Thyroid gland (tissue), 4 donors: ENCODE data around the gene COL26A1. TPM values are rescaled to one million over a fixed set of nuclear protein-coding genes. Genes with fewer than 3 reads are reported as not detected.
A peak's percentile ranks its signal among the peaks of the same experiment; 100 is the strongest.

Experiments used
- DNase-seq, 2 donors: peaks; one replicate each; pipeline ENCODE4 v3.0.0-alpha.2; 2019
- H3K27ac ChIP-seq, 3 donors: fragments of 200-600 bp; sonication (generic); 1 replicate in 2 of 3; 2 replicates in 1 of 3; pipeline ENCODE4 v1.5.1; 2016 to 2019; ENCODE audit warnings: mild to moderate bottlenecking in 1 of 3, moderate library complexity in 1 of 3
- H3K27me3 ChIP-seq: fragments of 200-600 bp; sonication (generic); one replicate; pipeline ENCODE4 v1.5.1; 2019
- H3K36me3 ChIP-seq, 2 donors: fragments of 200-600 bp; sonication (generic); one replicate each; pipeline ENCODE4 v1.5.1; 2016 to 2019
- H3K4me1 ChIP-seq, 2 donors: fragments of 200-600 bp; sonication (generic); one replicate each; pipeline ENCODE4 v1.5.1; 2017 to 2019
- H3K4me3 ChIP-seq, 3 donors: fragments of 200-600 bp; sonication (generic); replicated peaks in 1 of 3; 1 replicate in 2 of 3; 2 replicates in 1 of 3; pipeline ENCODE4 v1.5.1; 2016; ENCODE audit warnings: mild to moderate bottlenecking in 1 of 3
- H3K9me3 ChIP-seq: fragments of 200-600 bp; sonication (generic); one replicate; pipeline ENCODE4 v1.5.1; 2017
- POLR2A ChIP-seq, 2 donors: fragments of 450-650 bp; IDR thresholded peaks; one replicate each; pipeline ENCODE4 v1.6.1; 2017; ENCODE audit warnings: antibody characterized with exemption in 2 of 2, mild to moderate bottlenecking in 2 of 2, moderate library complexity in 1 of 2
- WGBS, 2 donors: methylation state at CpG; one replicate each; pipeline ENCODE4 v1.1.5; 2017; 5-methylcytosine and 5-hydroxymethylcytosine counted together
- intact Hi-C: fragments of 100-400 bp; cut with DNase I; formaldehyde crosslinking; loops from one replicate; pipeline ENCODE4 v1.15.1; 2023
- total RNA-seq, 4 donors: library from RNA; depleted of rRNA; stranded (reverse); fragments of >200 nt; gene quantifications; one replicate each; pipeline ENCODE4 v1.2.3, GENCODE V29; 2016
- TF ChIP-seq, protein P1 (sequence below), 6 experiments: fragments of 200-600 bp in 3 of 6; fragments of 450-650 bp in 3 of 6; sonication (generic) in 3 of 6; IDR thresholded peaks; one replicate each; pipeline ENCODE4 v1.5.1; 2016 to 2019; ENCODE audit warnings: antibody characterized with exemption in 6 of 6, mild to moderate bottlenecking in 2 of 6, inconsistent platforms in 1 of 6, moderate library complexity in 1 of 6

COL26A1 gene
- total RNA-seq, 4 donors from 2014 or later, result not detected

DNA sequence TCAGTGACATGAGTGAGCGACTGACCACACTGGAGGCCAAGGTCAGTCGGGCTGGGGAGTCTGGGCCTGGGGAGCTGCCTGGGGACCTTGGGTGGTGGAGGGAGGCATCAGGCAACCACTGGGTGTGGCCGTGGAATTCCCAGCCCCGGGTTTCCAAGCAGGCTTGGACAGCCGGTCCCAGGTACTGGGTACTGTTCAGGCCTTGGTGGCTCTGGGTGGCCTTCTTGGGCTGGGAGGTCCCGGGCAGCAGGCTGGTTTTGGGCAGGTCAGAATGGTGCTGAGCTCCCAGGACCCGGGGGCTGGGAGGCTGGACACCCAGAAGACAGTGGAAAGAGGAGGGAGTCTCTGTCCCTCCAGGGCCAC lies 170.4 kb downstream of the COL26A1 start:
- intact Hi-C loops, result no loop called here
- 95 to 100% methylated on average over 4 to 7 of the region's 7 CpGs for WGBS, 2 donors

DNA sequence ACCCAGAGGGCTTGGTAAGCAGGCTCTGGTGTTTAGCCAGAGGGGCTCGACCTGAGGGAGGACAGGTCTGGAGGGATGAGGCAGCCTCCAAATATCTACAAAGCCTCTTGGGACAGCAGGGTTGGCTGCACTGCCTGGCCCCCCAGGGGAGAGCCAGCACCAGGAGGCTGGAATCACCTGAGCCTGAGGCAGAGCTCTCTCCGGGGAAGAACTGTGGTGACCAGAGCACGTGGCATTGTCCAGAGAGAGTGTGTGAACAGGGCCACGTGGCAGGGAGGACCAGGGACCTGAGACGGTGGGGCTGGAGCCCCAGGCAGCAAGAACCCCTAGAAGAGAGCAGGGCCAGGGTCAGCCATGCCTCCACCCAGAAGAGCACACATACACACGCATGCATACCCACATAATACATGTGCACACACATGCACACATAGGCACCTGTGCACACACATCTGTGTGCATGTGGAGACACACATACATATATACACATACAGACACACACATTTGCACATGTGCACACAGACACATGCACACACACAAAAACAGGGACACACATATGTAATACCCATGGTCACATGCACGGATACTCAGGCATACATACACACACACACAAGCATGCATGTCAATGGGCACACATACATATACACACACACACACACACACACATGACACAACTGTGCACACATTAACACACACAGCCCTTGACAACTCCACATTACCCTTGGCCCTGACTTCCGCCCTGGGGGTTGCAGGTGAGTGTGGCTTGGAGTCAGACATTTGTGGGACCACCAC lies 171.5 kb downstream of the COL26A1 start:
- Histone ChIP-seq H3K4me3 (no peak overlapping the region), H3K36me3 (no peaks in the 10 kb centered on the region), H3K9me3 (no peaks in the 10 kb centered on the region), H3K4me1 (peaks cover 0 to 12% of the 10 kb centered on the region in 2 donors), H3K27me3 (no peaks in the 10 kb centered on the region), H3K27ac (no peak overlapping the region)
- intact Hi-C loops, result no loop called here
- 85 to 89% methylated on average over 8 of the region's 8 CpGs for WGBS, 2 donors
- no peak for DNase-seq
- TF ChIP-seq, protein P1, sequence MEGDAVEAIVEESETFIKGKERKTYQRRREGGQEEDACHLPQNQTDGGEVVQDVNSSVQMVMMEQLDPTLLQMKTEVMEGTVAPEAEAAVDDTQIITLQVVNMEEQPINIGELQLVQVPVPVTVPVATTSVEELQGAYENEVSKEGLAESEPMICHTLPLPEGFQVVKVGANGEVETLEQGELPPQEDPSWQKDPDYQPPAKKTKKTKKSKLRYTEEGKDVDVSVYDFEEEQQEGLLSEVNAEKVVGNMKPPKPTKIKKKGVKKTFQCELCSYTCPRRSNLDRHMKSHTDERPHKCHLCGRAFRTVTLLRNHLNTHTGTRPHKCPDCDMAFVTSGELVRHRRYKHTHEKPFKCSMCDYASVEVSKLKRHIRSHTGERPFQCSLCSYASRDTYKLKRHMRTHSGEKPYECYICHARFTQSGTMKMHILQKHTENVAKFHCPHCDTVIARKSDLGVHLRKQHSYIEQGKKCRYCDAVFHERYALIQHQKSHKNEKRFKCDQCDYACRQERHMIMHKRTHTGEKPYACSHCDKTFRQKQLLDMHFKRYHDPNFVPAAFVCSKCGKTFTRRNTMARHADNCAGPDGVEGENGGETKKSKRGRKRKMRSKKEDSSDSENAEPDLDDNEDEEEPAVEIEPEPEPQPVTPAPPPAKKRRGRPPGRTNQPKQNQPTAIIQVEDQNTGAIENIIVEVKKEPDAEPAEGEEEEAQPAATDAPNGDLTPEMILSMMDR (IDR thresholded peaks at IDR 0.05), result no peak
- no peak for TF ChIP-seq POLR2A (IDR thresholded peaks at IDR 0.05)

More for the DNA sequence above, 170.4 kb downstream of the COL26A1 start:
- H3K27ac ChIP-seq, result no peak overlapping the region
- TF ChIP-seq POLR2A (IDR thresholded peaks at IDR 0.05), result no peak
- TF ChIP-seq, protein P1 (IDR thresholded peaks at IDR 0.05), result no peak
- H3K4me1 ChIP-seq, result peaks cover 0 to 12% of the 10 kb centered on the region in 2 donors
- H3K4me3 ChIP-seq, result no peak overlapping the region
- DNase-seq, result no peak
- no peaks in the 10 kb centered on the region for H3K27me3 ChIP-seq
- H3K36me3 ChIP-seq, result no peaks in the 10 kb centered on the region
- H3K9me3 ChIP-seq, result no peaks in the 10 kb centered on the region

DNA sequence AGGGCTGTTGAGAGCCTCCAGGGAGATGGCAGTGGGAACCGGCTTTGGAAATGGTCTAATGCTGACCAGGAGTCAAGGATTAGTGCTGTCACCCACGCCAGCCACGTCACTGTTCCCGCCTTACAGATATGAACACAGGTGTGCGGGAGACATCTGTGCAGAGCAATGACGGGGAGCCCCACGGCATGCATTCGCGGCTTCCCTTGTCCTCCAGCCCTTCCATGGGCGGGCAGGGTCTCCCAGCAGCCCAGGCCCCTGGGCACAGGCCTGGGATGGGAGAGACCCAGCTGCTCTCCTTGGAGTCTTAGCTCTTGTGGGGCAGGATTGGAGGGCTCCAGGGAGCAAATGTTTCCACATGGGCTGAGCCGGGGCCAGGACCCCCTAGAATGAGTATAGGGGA lies 172.2 kb downstream of the COL26A1 start:
- Histone ChIP-seq H3K36me3 (no peaks in the 10 kb centered on the region), H3K4me1 (peaks cover 0 to 12% of the 10 kb centered on the region in 2 donors), H3K27me3 (no peaks in the 10 kb centered on the region), H3K4me3 (no peak overlapping the region), H3K27ac (no peak overlapping the region), H3K9me3 (no peaks in the 10 kb centered on the region)
- 93% methylated on average over 11 of the region's 11 CpGs; no CpG with 5 or more reads in 1 of the 2 donors for WGBS, 2 donors
- DNase-seq, result no peak
- intact Hi-C loops, result loop anchor here (5.0 kb wide), 1 partner anchor 173 kb away; the partner anchor contains the start of gene COL26A1
- no peak for TF ChIP-seq POLR2A (IDR thresholded peaks at IDR 0.05)
- TF ChIP-seq, protein P1 (IDR thresholded peaks at IDR 0.05), result no peak

DNA sequence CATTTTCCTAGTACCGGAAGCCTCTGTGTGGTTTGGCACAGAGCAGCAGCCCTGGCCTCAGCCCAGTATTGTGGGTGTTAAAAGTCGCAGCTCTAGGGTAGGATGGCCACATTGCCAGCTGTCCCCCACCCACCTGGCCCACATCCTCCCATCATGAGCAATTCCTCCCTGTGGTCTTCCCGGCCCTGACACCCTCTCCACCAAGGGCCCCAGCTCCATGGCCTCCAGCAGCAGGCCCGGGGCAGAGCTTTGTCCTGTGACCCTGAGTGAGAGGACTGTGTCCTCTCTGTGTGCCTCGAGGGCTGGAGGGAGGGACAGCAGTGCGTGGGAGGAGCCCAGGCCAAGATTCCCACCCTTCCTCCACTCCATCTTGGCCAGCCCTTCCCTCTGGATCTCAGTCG lies 172.7 kb downstream of the COL26A1 start:
- no peaks in the 10 kb centered on the region for H3K27me3 ChIP-seq
- no peak for DNase-seq
- H3K27ac ChIP-seq, result no peak overlapping the region
- intact Hi-C loops, result loop anchor here (5.0 kb wide), 1 partner anchor 173 kb away; the partner anchor contains the start of gene COL26A1
- 50 to 57% methylated on average over 3 to 7 of the region's 7 CpGs for WGBS, 2 donors
- H3K36me3 ChIP-seq, result no peaks in the 10 kb centered on the region
- H3K4me3 ChIP-seq, result no peak overlapping the region
- TF ChIP-seq POLR2A (IDR thresholded peaks at IDR 0.05), result no peak
- TF ChIP-seq, protein P1 (IDR thresholded peaks at IDR 0.05), result no peak
- H3K4me1 ChIP-seq, result peaks cover 0 to 12% of the 10 kb centered on the region in 2 donors
- H3K9me3 ChIP-seq, result no peaks in the 10 kb centered on the region

DNA sequence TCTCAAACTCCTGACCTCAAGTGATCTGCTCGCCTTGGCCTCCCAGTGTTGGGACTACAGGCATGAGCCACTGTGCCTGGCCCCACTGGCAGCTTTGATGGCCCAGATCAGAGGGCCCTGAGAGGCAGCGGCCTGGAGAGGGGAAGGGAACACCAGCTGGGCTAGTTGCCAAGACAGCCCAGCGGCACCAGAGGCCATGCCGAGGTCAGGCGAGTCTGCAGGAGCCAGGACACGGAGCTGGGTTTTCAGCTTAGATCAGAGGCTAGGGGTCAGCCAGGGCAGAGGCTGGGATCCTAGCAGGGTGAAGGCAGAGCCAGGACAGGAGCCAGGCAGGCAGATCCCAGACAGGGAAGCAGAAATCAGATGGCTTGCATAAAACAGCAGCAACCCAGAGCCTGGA lies 173.6 kb downstream of the COL26A1 start:
- Histone ChIP-seq H3K36me3 (no peaks in the 10 kb centered on the region), H3K27ac (no peak overlapping the region), H3K27me3 (no peaks in the 10 kb centered on the region), H3K9me3 (no peaks in the 10 kb centered on the region), H3K4me3 (no peak overlapping the region), H3K4me1 (peaks cover 0 to 12% of the 10 kb centered on the region in 2 donors)
- 30 to 31% methylated on average over 5 to 6 of the region's 6 CpGs for WGBS, 2 donors
- DNase-seq, result peak; percentile 68 to 69
- no peak for TF ChIP-seq POLR2A (IDR thresholded peaks at IDR 0.05)
- TF ChIP-seq, protein P1 (IDR thresholded peaks at IDR 0.05), result no peak
- intact Hi-C loops, result loop anchor here (5.0 kb wide), 1 partner anchor 174 kb away; the partner anchor contains the start of gene COL26A1
